NCI-H187 treated with DMSO at 0.1 percent for 48 hours (cell line): ENCODE data around the gene SLC7A4.
"Not testable (repeated sequence)": the region's sequence is repeated elsewhere in the genome, so short reads cannot be mapped to it uniquely, and the experiment has no call there.

Experiments
- DNase-seq: peaks from one replicate; lab custom pipeline; 2025; lab: John Stamatoyannopoulos, UW

Gene SLC7A4

DNA sequence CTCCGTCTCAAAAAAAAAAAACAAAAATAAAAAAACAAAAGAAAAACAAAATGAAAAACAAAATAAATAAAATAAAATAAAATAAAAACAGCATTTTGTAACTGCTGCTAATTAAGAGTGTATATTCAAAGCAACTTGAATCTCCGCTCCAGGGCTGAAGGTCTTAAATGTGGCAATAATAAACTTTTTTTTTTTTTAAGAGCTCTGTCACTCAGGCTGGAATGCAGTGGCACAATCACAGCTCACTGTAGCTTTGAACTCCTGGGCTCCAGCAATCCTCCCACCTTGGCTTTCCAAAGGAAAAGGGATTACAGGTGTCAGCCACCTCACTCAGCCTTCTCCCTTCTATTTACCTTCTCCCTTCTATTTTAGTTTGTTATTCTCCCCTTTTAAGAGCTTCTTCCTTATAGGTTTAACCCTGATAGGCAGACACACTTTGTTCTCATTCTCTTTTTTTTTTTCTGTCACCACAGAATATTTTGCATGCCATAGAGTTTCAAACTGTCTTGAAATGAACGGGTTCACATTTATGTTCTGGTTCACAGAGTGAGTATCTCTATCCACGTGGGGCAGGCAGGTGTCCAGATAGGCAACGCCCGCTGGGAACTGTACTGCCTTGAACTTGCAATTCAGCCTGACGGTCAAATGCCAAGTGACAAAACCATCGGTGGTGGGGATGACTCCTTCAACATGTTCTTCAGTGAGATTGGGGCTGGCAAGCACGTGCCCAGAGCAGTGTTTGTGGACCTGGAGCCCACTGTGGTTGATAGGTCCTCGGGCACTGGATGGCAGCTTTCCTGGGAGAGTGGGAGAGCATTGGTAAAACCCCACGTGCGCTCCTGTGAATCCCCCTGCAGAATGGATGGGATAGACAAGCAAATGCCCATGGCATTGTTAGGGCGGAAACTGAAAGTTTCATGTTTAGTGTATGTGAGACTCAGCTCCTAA, 32.8 kb upstream of the SLC7A4 start:
- no peak for DNase-seq

DNA sequence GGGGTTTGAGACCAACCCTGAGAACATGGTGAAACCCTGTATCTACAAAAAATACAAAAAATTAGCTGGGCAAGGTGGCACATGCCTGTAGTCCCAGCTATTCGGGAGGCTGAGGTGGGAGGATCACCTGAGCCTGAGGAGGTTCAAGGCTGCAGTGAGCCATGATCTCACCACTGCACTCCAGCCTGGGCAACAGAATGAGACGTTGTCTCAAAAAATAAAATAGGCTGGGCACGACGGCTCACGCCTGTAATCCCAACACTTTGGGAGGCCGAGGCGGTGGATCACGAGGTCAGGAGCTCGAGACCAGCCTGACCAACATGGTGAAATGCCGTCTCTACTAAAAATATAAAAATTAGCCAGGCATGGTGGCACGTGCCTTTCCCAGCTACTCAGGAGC, 32.1 kb upstream of the SLC7A4 start:
- DNase-seq: not testable (repeated sequence)

- DNase-seq: not testable (repeated sequence)
These were observed 29.4 kb upstream of the SLC7A4 start for GRCh38 chr22:21061660-21062321.

- DNase-seq: not testable (repeated sequence)
These were observed 28.0 kb upstream of the SLC7A4 start for GRCh38 chr22:21060363-21060762.

DNA sequence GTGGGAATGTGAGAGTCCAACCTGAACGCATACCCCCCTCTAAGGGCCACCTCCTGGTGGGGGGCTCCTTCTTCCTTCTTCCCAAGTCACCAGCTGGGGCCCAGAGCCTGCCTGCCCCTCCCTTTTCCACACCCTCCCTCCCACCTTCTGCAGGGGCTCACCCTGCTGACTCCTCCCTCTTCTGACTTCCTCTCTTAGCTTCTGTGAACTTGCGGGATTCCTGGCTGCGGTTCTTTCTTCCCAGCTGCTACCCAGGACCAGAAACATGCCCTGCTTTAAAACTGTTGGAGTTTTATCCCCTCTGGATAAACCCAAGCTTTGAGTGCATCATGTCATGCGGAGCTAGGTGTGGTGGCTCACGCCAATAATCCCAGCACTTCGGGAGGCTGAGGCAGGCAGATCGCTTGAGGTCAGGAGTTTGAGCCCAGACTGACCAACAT, 23.5 kb upstream of the SLC7A4 start:
- DNase-seq: no peak

GRCh38 chr22:21055564-21055834, 23.1 kb upstream of the SLC7A4 start:
- no peak for DNase-seq

DNA sequence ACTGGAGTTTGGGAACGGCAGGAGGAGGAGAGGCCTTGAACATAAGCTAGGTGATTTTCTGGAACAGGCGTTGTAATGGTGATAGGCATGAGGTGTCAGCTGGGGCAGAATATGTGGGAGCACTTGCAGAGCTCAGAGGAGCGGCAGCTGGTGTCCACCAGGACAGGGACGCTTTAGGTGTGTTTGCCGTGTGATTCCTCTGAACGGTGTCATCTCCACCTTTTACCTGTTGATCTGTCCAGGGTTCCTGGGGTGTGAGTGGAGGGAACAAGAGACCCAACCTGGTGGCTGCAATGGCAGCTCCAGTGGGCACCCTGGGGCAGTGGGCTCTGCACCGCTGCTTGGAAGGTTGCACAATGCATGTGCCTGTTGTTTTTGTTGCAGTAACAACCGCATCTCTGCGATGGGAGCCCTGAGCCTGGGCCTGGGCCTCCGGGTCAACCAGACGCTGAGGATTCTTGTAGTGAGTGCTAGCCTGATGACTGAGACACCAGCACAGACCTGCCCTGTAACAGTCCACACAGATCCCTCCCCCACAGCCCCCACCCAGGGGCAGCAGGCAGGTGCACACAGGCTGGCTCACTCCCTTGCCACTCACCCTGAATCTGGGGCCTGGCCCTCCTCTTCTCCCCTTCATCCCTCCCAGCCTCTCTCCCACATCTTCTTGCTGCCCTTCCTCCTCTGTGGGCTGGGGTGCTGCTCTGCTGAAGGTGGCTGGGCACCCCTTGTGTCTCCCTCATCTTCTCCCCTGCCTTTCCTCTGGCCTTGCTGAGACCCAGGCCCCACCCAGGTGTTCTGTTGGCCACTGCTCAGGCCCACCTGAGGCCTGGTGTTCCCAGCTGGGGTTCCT, 22.6 kb upstream of the SLC7A4 start:
- DNase-seq: no peak

GRCh38 chr22:21054046-21054713, 21.8 kb upstream of the SLC7A4 start:
- no peak for DNase-seq

DNA sequence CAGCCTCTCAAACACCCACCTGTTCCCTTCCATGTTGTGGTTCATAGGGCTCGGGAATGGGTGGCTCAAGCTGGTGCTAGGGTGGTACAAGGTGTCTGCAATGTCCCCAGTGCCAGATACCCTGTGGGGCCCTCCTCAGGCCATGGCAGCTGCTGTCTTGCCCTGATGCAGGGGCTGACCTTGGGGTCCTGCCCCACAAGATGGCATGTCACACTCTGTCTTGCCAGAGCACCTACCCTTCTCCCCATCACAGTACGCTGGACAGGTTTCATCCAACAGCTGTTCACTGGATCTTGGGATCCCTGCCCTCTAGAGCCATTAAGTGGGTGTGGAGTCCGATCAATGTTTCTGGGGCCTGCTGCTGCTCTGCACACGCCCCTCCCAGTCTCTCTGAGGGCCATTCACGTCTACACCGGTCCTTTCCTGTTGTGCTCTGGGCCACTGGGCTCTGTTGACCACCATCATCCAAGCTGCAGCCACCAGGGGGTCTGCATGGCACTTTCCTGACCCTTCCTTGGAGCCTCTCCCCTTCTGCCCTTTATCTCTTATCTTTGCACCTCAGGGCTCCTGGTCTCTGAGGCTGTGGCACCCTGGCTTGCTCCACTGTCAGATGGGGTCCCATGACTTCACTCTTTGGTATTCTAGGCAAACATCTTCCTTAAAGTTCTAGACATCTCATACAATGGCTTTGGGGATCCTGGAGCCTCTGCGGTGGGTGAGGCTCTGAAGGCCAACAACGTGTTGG, 20.5 kb upstream of the SLC7A4 start:
- no peak for DNase-seq

GRCh38 chr22:21051831-21052400, 19.6 kb upstream of the SLC7A4 start:
- DNase-seq: no peak

GRCh38 chr22:21051145-21051830, 18.9 kb upstream of the SLC7A4 start:
- no peak for DNase-seq

DNA sequence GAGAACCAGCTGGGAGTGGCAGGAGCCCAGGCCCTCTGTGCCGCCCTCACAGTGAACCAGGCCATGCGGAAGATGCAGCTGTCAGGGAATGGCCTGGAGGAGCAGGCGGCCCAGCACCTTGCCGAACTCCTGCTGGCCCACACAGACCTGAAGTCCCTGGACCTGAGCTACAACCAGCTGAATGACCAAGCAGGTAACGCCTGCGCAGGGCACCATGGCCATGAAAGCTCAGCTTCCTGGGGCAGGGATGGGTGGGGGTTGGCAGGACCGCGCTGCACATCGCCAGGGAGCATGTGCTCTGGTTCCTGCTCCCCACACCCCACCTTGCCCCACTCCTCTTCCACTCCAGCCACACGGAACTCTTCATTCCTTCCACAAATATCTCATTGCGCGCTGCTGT, 16.6 kb upstream of the SLC7A4 start:
- DNase-seq: not testable (repeated sequence)

GRCh38 chr22:21048448-21048847, 16.1 kb upstream of the SLC7A4 start:
- not testable (repeated sequence) for DNase-seq

DNA sequence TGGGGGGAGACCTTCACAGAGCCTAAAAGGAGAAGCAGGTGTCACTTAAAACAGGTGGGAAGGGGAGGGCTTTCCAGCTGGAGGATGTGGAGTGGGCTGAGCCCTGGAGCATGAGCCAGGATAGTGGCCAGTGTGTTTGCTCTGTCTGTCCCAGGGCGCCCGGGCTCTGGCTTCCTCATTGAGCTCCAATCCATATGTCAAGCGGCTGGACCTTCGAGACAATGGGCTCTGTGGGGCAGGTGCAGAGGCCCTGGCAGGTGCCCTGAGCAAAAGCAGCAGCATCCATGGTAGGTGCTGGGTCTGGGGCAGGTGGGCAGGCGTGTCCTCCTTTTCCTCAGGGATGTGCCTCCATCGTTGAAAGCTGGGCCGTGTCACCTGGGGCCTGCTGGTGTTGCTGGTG, 15.4 kb upstream of the SLC7A4 start:
- DNase-seq: peak; percentile 25

DNA sequence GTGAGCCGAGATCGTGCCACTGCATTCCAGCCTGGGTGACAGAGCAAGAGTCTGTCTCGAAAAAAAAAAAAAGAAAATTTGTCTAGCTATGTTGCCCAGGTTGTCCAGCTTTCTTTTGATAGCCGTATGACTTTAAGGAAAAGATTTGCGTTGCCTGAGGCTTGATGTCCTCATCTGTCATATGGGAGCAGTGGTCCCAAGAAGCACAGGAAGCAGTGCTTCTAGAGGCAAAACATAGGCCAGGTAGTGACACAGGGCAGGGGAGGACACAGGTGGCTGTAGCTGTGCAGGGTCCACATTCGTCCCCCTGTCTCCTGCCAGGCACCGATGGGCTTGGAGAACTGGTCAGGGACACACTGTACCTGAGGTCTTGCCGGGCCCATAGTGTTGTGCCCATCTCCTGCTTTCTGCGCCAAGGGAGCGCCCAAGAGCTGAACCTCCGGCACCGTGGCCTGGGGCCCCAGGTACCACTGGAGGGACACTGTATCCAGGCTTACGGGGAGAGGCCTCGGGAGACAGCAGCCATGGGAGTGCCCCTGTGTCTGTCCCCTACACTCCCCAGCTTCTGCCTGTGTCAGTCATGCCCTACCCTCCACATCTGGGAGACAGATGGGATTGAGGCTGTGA, 14.8 kb upstream of the SLC7A4 start:
- DNase-seq: no peak

- peak; percentile 47 for DNase-seq
These were observed 13.4 kb upstream of the SLC7A4 start, which contains the start of gene LRRC74B for GRCh38 chr22:21045585-21046294. LRRC74B (plus strand) TSS chr22:21045946; CDS start chr22:21045987, 41 bp downstream.

GRCh38 chr22:21044931-21045584, 12.7 kb upstream of the SLC7A4 start:
- DNase-seq: no peak

GRCh38 chr22:21043860-21044535, 11.6 kb upstream of the SLC7A4 start:
- DNase-seq: no peak
